GM19397 (cell line): ENCODE measurements around the gene OMD.

Source experiments
- ATAC-seq: cut with Tn5 transposase; IDR thresholded peaks from one replicate; pipeline ENCODE4 v1.9.1; 2021; ENCODE audit warnings: mild to moderate bottlenecking, moderate library complexity; ENCODE audit not compliant: unreplicated experiment

The OMD gene

GRCh38 chr9:92424340-92424739, at the start of gene OMD:
TSS of gene OMD (minus strand) at chr9:92424471. CDS start at chr9:92417558, 6,913 bp downstream.
- ATAC-seq, result no peak

GRCh38 chr9:92468206-92468605, 43.9 kb upstream of the OMD start:
- ATAC-seq, result no peak

GRCh38 chr9:92467511-92467910, 43.2 kb upstream of the OMD start:
- no peak for ATAC-seq

GRCh38 chr9:92467041-92467440, 42.8 kb upstream of the OMD start:
- ATAC-seq, result no peak

GRCh38 chr9:92463984-92464383, 39.7 kb upstream of the OMD start:
- no peak for ATAC-seq

GRCh38 chr9:92463387-92463786, 39.1 kb upstream of the OMD start:
- ATAC-seq, result no peak

- ATAC-seq, result no peak
Measured at GRCh38 chr9:92457576-92457975, 33.3 kb upstream of the OMD start.

GRCh38 chr9:92455217-92455616, 30.9 kb upstream of the OMD start:
- no peak for ATAC-seq

GRCh38 chr9:92446536-92446935, 22.3 kb upstream of the OMD start:
- ATAC-seq, result no peak

- no peak for ATAC-seq
Measured at GRCh38 chr9:92444841-92445240, 20.6 kb upstream of the OMD start.

GRCh38 chr9:92440751-92441046, 16.4 kb upstream of the OMD start:
- ATAC-seq, result no peak

GRCh38 chr9:92439921-92440750, 15.9 kb upstream of the OMD start:
- ATAC-seq, result no peak

GRCh38 chr9:92438900-92439526, 14.7 kb upstream of the OMD start:
- no peak for ATAC-seq

GRCh38 chr9:92435263-92435662, 11.0 kb upstream of the OMD start:
- ATAC-seq, result no peak

- no peak for ATAC-seq
Measured at GRCh38 chr9:92432972-92433548, 8.8 kb upstream of the OMD start.

- ATAC-seq, result no peak
Measured at GRCh38 chr9:92432350-92432749, 8.1 kb upstream of the OMD start.

- ATAC-seq, result no peak
Measured at GRCh38 chr9:92429836-92430235, 5.6 kb upstream of the OMD start.

- no peak for ATAC-seq
Measured at GRCh38 chr9:92426501-92427145, 2.4 kb upstream of the OMD start.

- ATAC-seq, result no peak
Measured at GRCh38 chr9:92425474-92425873, 1.2 kb upstream of the OMD start.

GRCh38 chr9:92423612-92424011, 659 bp downstream of the OMD start:
- no peak for ATAC-seq

GRCh38 chr9:92422611-92423338, 1.5 kb downstream of the OMD start:
- no peak for ATAC-seq
